HG03280 (cell line): Measurements from ENCODE around the gene RASAL3.
"Not testable (repeated sequence)": the region's sequence is repeated elsewhere in the genome, so short reads cannot be mapped to it uniquely, and the experiment has no call there.

Source experiments
- ATAC-seq: cut with Tn5 transposase; IDR thresholded peaks from one replicate; pipeline ENCODE4 v1.9.1; 2021; ENCODE audit warnings: mild to moderate bottlenecking, moderate library complexity; ENCODE audit not compliant: unreplicated experiment

Gene RASAL3

GRCh38 chr19:15464394-15465385, at the start of gene RASAL3:
RASAL3 (minus strand) TSS chr19:15464544; CDS start chr19:15464358, 186 bp downstream.
- ATAC-seq = peak; percentile 39

GRCh38 chr19:15511671-15512424, 47.5 kb upstream of the RASAL3 start:
- no peak for ATAC-seq

- ATAC-seq = no peak
Measured at GRCh38 chr19:15508035-15508710, 43.8 kb upstream of the RASAL3 start, which contains the start of gene CYP4F22. CYP4F22 (plus strand) TSS chr19:15508525; CDS start chr19:15525337, 16,812 bp downstream.

GRCh38 chr19:15507068-15508034, 43.0 kb upstream of the RASAL3 start:
- ATAC-seq = no peak

GRCh38 chr19:15506074-15506571, 41.8 kb upstream of the RASAL3 start:
- ATAC-seq = no peak

GRCh38 chr19:15502264-15502663, 37.9 kb upstream of the RASAL3 start:
- ATAC-seq = no peak

GRCh38 chr19:15501596-15501995, 37.3 kb upstream of the RASAL3 start:
- no peak for ATAC-seq

- no peak for ATAC-seq
Measured at GRCh38 chr19:15498910-15499309, 34.6 kb upstream of the RASAL3 start.

- ATAC-seq = no peak
Measured at GRCh38 chr19:15498156-15498858, 34.0 kb upstream of the RASAL3 start.

- no peak for ATAC-seq
Measured at GRCh38 chr19:15495151-15495550, 30.8 kb upstream of the RASAL3 start.

GRCh38 chr19:15488489-15489226, 24.3 kb upstream of the RASAL3 start:
- ATAC-seq = no peak

- no peak for ATAC-seq
Measured at GRCh38 chr19:15487038-15487437, 22.7 kb upstream of the RASAL3 start.

GRCh38 chr19:15485768-15486167, 21.4 kb upstream of the RASAL3 start:
- not testable (repeated sequence) for ATAC-seq

- not testable (repeated sequence) for ATAC-seq
Measured at GRCh38 chr19:15480996-15481395, 16.7 kb upstream of the RASAL3 start.

GRCh38 chr19:15479391-15480345, 15.3 kb upstream of the RASAL3 start, which contains the start of gene PGLYRP2:
PGLYRP2 (minus strand) TSS chr19:15479501; CDS start chr19:15479371, 130 bp downstream.
- no peak for ATAC-seq

GRCh38 chr19:15476325-15476724, 12.0 kb upstream of the RASAL3 start:
- ATAC-seq = no peak

- ATAC-seq = no peak
Measured at GRCh38 chr19:15475611-15476010, 11.3 kb upstream of the RASAL3 start.
